Stimulated activated CD4-positive, alpha-beta T cell treated with anti-CD3 and anti-CD28 coated beads, Interleukin-12 subunit alpha, Interleukin-12 subunit beta, amount 100 ng/mL, for 24 hours (primary cell): Measurements from ENCODE around the gene KNG1.
"Not testable (repeated sequence)": the region's sequence is repeated elsewhere in the genome, so short reads cannot be mapped to it uniquely, and the experiment has no call there.

ENCODE experiments used
- DNase-seq, 2 experiments: peaks; one replicate each; pipeline ENCODE4 v3.0.0-alpha.2; 2020; ENCODE audit warnings: low read depth in 2 of 2

Gene KNG1

DNA sequence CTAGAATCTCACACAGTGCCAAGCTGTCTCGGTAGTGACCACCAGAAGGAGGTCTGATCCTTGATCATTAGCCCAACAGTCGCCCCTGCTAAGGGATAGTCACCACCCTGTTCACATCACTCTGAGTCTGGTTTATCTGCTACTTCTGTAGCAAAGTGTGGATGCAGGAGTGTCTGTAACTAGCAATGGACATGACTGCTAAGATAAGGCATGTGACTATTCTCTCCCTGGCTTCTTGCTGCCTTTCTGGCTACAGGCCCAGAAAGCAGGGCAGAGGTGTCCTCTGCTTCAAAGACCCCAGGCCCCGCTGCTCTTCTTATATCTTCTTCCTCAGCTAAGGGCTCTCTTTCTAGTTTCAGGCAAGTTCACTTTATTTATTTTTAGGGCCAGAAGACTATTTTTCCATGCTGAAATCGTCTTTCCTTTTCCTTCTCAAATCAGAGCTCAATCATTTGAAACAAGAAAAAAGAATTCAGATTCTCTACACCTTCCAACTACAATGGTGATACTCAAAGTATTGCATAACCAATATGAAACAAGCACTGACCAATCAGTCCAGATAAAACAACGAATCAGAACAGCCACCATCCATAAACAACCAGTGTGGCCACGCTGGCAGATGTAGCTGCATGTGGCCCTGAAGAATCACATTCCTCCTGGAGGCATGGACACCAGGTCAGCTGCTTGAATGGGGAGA is 8.0 kb upstream of the KNG1 start:
- no peak for DNase-seq

DNA sequence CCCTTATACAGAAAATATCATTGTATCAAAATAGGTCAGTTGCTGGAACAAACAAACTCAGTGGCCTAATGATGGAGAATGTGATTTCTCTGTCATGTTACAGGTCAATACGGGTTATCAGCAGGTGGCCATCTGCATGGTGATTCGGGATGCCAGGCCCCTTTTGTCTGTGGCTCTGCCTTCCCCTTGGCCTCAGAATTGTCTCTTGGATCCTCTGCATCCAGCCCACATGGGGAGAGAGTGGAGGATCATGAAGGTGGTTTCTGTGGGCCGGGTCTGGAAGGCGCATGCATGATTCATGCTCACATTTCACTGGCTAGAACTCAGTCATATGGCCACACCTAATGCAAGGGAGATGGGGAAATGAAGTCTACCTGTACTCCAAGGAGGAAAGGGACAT is 6.5 kb upstream of the KNG1 start:
- not testable (repeated sequence) for DNase-seq

DNA sequence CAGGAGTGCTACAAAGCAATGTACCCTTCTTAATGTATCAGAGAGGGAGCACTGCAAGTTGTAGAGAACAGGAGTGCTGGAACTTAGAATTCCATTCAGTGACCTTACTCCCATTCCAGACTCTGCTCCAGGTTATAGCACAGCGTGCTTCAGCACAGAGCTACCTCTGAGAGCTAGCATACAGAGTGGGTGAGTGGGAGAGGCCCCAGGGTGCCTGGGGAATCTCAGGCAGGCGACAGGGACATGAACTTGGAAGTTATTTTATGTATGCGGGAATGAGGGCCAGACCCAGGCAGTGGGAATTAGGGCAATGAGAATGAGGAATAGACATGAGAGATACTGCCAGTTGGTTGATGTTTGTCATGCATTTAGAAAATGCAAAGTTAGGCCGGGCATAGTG is 3.7 kb upstream of the KNG1 start:
- no peak for DNase-seq

DNA sequence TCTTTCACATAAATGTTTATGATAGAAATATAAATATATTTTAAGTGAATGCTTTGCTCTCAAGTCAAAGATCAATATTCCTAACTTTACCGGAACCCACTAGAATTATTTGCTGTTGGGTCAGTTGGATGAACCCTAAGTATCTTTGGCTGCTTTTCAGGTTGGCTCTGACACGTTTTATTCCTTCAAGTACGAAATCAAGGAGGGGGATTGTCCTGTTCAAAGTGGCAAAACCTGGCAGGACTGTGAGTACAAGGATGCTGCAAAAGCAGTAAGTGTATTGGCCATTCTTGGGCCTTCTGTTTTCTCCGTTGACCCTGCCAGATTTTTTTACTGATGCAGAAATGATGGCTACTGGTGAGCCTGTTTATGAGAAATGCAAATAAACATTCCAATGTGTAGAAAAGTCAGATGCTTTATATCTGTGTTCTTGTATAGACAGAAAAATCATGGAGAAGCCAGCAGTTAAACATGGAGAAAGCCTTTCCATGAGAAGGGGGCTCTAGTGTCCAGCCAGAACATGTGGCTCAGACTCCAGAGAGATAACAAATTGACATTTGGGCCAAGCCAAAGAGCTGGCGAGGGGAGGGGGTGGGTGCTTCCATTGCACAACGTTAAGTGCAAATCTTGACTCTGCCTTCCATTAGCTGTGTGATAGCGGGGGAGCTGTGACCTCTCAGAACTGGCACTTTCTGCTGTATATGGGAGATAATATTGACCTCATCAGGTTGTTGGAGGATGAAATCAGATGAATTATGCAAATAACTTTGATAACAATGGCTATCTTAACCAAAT is 3.0 kb downstream of the KNG1 start:
- no peak for DNase-seq

DNA sequence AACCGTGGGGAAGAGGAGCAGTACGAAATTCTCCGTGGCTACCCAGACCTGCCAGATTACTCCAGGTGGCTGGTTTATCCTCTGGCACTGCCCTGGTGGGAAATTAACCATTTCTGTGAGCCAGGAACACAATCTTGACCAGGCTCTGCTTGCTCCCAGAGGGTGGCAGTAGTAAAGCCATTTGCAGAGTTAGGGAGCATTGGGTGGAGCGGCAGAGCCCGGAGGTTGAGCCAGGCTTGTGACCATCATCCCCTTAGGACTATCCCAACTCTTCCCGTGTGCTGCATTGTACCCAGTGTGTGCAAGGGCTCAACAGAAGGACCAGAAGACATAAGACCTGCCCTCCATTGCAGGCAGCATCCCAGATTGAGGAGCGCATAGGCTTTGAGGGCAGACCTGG is 5.3 kb downstream of the KNG1 start:
- no peak for DNase-seq

DNA sequence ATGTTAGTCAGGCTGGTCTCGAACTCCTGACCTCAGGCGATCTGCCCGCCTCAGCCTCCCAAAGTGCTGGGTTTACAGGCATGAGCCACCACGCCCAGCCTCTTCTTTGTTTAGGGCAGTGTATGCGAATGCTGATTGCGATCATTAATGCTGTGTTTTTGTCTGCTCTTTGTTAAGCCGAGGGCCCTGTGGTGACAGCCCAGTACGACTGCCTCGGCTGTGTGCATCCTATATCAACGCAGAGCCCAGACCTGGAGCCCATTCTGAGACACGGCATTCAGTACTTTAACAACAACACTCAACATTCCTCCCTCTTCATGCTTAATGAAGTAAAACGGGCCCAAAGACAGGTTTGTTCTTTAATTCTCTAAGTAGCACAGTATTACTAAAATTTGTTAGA is 7.8 kb downstream of the KNG1 start:
- DNase-seq = no peak

DNA sequence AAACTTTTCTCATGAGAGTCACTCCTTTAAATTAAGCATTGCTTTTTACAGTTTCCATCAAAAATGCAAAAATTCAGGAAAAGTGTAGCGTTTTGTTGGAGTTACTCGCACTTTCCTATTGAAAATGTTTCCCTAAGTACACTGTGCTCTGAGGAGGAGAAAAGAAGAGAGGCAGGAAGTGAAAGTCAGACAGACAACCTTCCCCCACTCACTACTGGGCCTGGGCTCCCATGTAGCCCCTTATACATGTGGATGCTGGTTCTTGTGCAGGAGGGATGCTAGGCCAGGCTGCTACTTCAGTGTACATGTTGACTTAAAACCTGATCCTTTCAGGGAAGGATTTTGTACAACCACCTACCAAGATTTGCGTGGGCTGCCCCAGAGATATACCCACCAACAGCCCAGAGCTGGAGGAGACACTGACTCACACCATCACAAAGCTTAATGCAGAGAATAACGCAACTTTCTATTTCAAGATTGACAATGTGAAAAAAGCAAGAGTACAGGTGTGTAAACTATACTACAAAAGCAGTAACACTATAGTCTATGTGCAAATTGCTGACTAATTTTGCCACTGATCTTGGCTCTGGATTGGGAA is 15.1 kb downstream of the KNG1 start:
- no peak for DNase-seq

DNA sequence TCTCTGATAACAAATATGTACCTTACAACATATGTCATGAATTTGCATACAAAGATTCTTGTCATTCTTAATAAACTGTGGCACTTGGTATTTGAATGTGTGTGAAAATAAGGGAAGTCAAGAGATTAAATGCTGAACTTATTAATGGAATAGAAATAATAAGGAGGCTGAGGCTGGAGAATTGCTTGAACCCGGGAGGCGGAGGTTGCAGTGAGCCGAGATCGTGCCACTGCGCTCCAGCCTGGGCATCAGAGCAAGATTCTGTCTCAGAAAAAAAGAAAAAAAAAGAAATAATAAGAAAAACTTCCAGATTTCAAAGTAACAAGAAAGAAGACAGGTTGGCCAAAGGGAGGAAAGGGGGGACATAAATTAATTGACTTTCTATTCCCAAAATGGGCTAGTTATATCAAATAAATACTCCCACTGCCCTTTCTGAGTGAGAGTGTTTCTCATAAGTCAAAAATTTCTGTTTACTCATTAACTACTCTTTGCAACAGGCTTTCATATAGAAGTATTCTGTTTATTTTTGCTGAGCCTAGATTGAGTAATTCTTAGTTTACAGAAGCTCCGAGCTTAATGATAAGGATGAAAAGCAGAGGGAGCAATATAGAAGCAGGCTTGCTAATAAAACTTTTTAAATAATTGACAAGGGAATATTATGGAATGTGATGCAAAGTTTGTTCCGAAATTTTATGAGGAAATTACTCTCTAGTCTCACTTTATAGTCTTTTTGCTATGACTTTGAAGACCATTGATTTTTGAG is 25.6 kb downstream of the KNG1 start:
- DNase-seq = no peak

DNA sequence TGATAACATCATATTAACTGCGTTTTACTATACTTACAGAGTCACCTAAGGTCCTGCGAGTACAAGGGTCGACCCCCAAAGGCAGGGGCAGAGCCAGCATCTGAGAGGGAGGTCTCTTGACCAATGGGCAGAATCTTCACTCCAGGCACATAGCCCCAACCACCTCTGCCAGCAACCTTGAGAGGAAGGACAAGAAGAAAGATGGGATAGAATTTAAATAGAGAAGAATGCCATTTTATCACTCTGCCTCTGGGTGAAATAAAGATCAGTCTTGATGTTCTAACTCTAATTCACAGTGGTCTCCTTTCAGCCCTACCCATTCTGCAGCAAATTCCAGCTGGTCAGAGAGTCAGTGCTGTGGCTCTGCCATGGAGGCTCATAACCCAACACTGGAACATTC is 26.5 kb downstream of the KNG1 start:
- DNase-seq = no peak

DNA sequence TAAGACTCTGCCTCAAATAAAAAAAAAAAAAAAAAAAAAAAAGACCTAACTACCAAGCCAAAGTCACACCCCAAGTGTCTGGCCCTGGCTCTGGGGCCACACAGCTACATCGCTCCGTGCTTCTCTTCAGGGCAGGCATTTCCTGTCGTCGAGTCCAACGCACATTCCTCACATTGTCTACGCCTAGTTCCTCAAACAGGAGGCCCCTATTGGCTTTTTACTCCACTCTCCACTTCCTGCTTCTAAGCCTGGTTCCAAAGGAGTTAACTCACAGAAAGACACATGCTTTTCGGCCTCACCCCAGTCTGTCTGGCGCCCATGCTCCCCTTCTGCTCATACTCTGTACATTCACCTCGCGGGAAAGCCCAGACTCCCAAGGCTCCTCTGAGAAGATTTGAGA is 28.8 kb downstream of the KNG1 start:
- DNase-seq = no peak

DNA sequence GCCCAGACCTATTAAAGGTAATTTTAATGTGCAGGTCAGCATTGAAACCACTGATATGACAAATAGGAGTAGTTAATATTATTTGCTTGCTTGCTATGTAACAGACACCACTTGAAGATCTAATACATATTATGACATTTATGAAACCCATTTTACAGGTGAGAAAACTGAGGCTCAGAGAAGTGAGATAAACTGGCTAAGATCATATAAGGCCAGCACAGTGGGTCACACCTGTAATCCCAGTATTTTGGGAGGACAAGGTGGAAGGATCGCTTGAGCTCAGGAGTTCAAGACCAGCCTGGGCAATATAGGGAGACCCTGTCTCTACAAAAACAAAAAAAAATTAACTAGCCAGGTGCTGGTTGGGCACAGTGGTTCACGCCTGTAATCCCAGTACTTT is 33.2 kb downstream of the KNG1 start:
- no peak for DNase-seq

DNA sequence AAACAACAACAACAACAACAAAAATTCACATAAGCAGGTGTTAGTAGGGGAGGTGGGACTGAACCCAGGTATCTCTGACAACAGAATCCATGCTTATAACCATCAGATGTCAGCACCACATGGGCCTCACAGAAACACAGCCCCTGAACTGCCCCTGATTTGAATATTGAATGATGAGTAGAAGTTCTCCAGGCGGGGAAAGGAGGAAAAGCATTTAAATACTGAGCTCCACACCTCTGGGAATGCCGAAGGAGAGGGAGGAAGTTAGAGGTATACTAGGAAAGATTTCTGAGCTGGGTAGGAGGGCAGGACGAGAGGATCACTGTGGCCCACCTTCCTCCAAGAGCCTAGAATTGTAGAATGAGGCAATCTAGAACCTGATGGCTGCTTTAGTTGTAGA is 34.3 kb downstream of the KNG1 start:
- no peak for DNase-seq

DNA sequence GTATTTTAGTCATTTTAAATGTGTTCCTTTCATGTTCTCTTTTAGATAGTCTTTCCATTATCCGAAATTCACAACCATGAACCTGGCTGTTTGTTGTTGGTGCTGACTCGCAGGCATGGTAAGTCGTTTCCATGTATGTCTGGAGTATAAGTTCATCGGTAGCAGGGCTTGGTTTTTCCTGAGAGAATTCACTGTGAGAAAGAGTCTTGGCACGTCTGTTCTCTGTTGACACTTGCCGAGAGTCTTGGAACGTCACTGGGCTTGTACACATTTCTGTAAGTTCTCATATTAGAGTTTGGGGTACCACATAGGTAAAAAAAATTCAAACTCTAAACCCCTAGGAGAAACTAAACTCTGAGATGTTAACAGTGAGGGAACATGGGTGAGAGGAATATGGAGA is 36.8 kb downstream of the KNG1 start:
- DNase-seq = no peak

DNA sequence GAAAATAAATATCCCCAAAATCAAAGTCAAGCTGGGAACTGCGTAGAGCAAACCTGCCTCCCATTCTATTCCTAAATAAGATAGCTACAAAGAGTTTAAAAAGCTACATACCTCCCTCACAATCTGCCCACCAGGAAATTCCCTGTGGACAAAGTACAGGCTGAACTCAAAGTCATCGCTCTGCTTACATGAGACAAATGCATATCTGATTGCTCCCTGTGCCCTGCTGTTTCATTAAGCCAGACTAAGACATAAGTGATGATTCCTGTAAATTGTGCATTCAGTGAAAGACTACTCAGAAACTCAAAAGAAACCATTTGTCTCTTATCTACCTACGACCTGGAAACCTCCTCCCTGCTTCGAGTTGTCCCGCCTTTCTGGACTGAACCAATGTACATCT is 37.7 kb downstream of the KNG1 start:
- DNase-seq = no peak

DNA sequence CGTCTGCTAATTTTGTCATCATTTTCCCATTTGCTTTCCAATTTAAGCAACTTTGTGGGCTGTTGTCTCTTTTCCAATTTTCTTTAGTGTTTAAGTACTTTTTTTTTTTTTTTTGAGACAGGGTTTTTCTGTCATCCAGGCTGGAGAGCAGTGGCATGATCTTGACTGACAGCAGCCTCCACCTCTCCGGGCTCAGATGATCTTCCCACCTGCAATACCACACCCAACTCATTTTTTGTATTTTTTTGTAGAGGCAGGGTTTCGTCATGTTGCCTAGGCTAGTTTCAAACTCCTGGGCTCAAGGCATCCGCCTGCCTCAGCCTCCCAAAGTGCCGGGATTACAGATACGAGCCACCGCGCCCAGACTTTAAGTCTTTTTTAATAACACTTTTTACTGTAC is 40.1 kb downstream of the KNG1 start:
- DNase-seq = no peak

DNA sequence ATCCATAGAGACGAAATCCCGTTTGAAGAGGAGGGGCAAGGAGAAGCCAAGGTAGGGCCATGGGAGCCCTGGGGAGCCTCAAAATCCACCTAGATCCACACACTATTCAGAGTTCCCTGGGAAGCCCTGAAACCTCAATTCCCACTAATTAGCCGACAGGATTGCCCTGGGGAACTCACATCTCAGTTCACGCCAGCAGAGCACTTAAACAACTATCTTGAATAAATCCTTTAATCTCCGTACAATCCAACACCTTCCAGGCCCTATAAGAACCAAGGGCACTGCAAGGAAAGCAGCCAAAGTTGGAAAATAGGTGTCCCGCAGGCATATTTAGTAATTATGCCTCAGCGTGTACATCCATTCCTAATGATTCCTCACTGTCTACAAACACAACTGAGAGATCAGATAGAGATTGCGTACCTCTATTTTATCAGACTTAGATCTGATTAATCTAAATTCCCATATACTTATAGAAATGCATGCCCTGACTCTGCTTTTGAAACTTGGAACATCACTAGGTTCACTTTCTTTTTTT is 40.6 kb downstream of the KNG1 start:
- no peak for DNase-seq

DNA sequence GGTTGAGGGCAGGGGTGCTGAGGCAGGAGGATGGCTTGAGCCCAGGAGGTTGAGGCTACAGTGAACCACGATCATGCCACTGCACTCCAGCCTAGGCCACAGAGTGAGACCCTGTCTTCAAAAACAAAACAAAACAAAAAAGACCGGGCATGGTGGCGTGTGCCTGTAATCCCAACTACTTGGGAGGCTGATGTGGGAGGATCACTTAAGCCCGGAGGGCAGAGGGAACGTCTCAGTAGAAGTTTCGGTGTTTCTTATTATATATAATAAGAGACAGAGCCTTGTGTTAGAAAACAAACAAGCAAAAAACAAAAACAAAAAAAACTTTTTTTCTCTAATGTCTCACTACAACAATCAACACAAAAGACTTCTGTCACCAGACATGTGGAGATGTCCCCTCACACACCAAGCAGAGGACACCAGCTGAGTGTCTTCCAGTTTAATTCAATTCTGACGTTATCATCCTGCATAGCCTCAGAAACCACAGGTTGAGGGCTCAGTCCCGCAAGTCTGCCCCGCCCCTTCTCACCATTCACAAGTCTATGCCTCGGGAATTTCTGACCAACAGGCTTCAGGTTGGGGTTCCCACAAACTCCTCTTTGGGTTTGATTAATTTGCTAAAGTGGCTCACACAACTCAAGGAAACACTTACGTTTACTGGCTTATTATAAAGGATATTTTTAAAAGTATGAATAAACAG is 42.2 kb downstream of the KNG1 start:
- no peak for DNase-seq

DNA sequence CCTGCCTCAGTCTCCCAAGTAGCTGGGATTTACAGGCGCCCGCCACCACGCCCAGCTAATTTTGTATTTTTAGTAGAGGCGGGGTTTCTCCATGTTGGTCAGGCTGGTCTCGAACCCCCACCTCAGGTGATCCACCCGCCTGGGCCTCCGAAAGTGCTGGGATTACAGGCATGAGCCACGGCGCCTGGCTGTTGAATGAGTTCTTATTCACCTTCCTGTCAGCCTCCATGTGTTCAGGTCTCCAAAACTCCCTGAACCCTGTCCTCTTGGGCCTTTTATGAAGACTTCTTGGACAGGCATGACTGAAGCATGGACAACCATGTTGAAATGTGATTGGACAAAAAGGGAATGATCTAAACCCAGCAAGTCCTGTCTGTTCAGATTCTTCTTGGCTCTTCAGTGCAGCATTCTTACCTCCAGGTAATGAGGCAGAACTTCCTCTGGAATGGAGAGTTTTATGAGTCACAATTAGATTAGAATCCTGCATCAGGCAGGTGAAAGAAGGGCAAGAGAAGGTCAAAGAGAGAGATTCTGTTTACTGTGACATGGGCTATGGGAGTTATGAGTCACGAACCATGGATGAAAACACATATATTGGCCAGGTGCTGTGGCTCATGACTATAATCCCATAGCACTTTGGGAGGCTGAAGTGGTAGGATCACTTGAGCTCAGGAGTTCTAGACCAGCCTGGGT is 43.1 kb downstream of the KNG1 start:
- no peak for DNase-seq

DNA sequence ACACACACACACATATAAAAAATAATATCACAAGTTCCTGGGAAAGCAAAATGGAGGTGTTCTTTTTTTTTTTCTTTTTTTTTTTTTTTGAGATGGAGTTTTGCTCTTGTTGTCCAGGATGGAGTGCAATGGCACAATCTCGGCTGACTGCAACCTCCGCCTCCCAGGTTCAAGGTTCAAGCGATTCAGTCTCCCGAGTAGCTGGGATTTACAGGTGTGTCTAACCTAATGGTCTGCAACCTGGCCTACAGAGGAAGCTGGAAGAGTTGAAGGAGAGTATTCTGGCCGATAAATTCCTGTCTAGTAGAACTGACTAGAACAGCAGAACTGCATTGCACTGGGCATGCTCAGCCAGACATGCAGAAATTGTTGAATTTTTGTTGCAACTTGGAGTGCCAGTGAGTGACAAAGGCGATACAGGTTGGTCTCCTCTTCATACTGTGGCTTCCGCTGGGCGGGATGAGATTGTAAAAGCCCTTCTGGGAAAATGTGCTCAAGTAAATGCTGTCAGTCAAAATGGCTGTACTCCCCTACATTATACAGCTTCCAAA is 43.8 kb downstream of the KNG1 start:
- no peak for DNase-seq

DNA sequence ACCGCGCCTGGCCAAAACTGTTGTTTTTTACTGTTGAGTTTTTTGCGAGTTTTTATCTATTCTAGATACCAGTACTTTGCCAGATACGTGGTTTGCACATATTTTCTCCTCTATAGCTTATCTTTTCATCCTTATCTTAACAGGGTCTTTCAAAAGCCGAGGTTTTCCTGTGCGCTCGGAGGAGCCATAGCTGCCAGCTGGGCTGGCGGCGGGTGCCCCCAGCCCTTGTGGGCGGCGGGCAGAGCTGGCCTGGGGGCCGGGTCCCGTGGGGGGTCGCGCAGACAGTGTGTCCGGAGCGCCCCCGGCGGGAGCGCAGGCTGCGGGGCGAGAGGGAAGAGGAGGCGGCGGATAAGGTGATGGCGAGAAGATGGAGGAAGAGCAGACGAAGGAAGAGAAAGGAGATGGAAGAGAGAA is 55.1 kb downstream of the KNG1 start:
- no peak for DNase-seq
